H1 (cell line): ENCODE data around the gene AIFM1. TPM values are rescaled to one million over a fixed set of nuclear protein-coding genes. Genes with fewer than 3 reads are reported as not detected.

Experiments
- BCL11A ChIP-seq, 2 experiments: IDR thresholded peaks; one replicate each; pipeline ENCODE4 v1.6.1; 2011; ENCODE audit warnings: low read depth in 2 of 2, low read length in 2 of 2, mild to moderate bottlenecking in 2 of 2
- BRCA1 ChIP-seq: IDR thresholded peaks from 2 replicates; pipeline ENCODE4 v1.6.1; 2012; ENCODE audit warnings: low read depth, low read length, improper control_type of control experiment
- CHD7 ChIP-seq: fragments of 300-600 bp; sonication (generic); IDR thresholded peaks from 2 replicates; pipeline ENCODE4 v1.7.1; 2012; ENCODE audit warnings: low read length, moderate library complexity, mild to moderate bottlenecking, inconsistent platforms; ENCODE audit not compliant: insufficient replicate concordance
- E2F6 ChIP-seq: IDR thresholded peaks from 2 replicates; pipeline ENCODE4 v1.6.1; 2012; ENCODE audit warnings: inconsistent platforms
- GABPA ChIP-seq: IDR thresholded peaks from 2 replicates; pipeline ENCODE4 v1.6.1; 2011; ENCODE audit warnings: mild to moderate bottlenecking, low read length, moderate library complexity, borderline replicate concordance; ENCODE audit not compliant: insufficient read depth
- GTF2F1 ChIP-seq: IDR thresholded peaks from 2 replicates; pipeline ENCODE4 v1.6.1; 2012; ENCODE audit warnings: low read depth, low read length, improper control_type of control experiment, borderline replicate concordance
- SIN3A ChIP-seq, 2 experiments: IDR thresholded peaks in 1 of 2; conservative IDR thresholded peaks in 1 of 2; 2 replicates each; pipeline ENCODE4 v1.6.1; 2011 to 2012; ENCODE audit warnings: low read length in 2 of 2, improper control_type of control experiment in 1 of 2, low read depth in 1 of 2, mild to moderate bottlenecking in 1 of 2
- TAF7 ChIP-seq: optimal IDR thresholded peaks from 2 replicates; pipeline ENCODE3; 2011; ENCODE audit warnings: low read depth, mild to moderate bottlenecking, inconsistent platforms, low read length, moderate library complexity, borderline replicate concordance
- TEAD4 ChIP-seq: IDR thresholded peaks from 2 replicates; pipeline ENCODE4 v1.6.1; 2012; ENCODE audit warnings: low read depth, low read length, inconsistent platforms, mixed read lengths
- polyA plus RNA-seq, 7 experiments: library from polyadenylated mRNA; depleted of rRNA in 3 of 7; stranded (reverse) in 5 of 7; unstranded in 2 of 7; fragments of >200 nt in 5 of 7; fragments of 200-250 nt in 2 of 7; gene quantifications; 1 replicate in 5 of 7; 2 replicates in 1 of 7; 4 replicates in 1 of 7; pipeline versions ENCODE4 v1.2.1 to v1.2.3, GENCODE V29; 2011 to 2013; ENCODE audit warnings: missing spikeins in 2 of 7, mixed read lengths in 2 of 7
- total RNA-seq: library from RNA; stranded (reverse); fragmentation: NEBNext Ultra II Directional; extraction: Animal tissue kit (Norgen Biotek cat#: 25700); gene quantifications from 2 replicates; pipeline ENCODE4 v1.2.1, GENCODE V29; 2021

AIFM1 gene
- total and polyA plus RNA-seq, 2 of the 8 experiments (the other 6 are each of a cell fraction or from before 2014, with no cell fraction given) = 34.1 to 55.4 TPM

- no peak for TF ChIP-seq CHD7
- no peak for TF ChIP-seq BRCA1
- TF ChIP-seq E2F6 = no peak
- TF ChIP-seq GTF2F1 = no peak
- TF ChIP-seq TAF7 = no peak
- no peak for TF ChIP-seq BCL11A (IDR thresholded peaks at IDR 0.05; ENCODE audit: low read depth in 2 of 2, low read length in 2 of 2)
- TF ChIP-seq GABPA = no peak
- TF ChIP-seq SIN3A (conservative IDR thresholded peaks at IDR 0.05 in 1 of 2, IDR thresholded peaks at IDR 0.05 in 1 of 2; ENCODE audit: low read depth in 1 of 2, low read length in 2 of 2) = no peak
- no peak for TF ChIP-seq TEAD4
These were observed 70.2 kb downstream of the AIFM1 start (continued) for GRCh38 chrX:130095249-130096030.
